Activated CD4-positive, alpha-beta T cell treated with anti-CD3 and anti-CD28 coated beads, Interleukin-2, amount 10 ng/mL, durations not matched to agents 7 days and 5 days (primary cell): ENCODE results near the gene CRTAP. TPM values are rescaled to one million over a fixed set of nuclear protein-coding genes. Genes with fewer than 3 reads are reported as not detected.
"Not testable (repeated sequence)": the region's sequence is repeated elsewhere in the genome, so short reads cannot be mapped to it uniquely, and the experiment has no call there.

Experiments
- CTCF ChIA-PET: fragments of 350-600 bp; sonication (Branson Sonifier 250); formaldehyde crosslinking; loops from one replicate; lab custom pipeline; 2021; ENCODE audit warnings: antibody characterized with exemption; lab: Charles Lee
- POLR2A ChIA-PET: fragments of 350-600 bp; sonication (Branson Sonifier 250); formaldehyde crosslinking; loops from one replicate; lab custom pipeline; 2021; ENCODE audit warnings: antibody characterized with exemption; lab: Charles Lee
- DNase-seq: peaks from one replicate; pipeline ENCODE4 v3.0.0-alpha.2; 2020
- H3K27ac Mint-ChIP-seq: one replicate; pipeline ENCODE4 v1.8.0; 2021; ENCODE audit warnings: mild to moderate bottlenecking, moderate library complexity, mixed read lengths
- H3K27me3 Mint-ChIP-seq: one replicate; pipeline ENCODE4 v1.8.0; 2021; ENCODE audit warnings: mixed read lengths
- H3K36me3 Mint-ChIP-seq: one replicate; pipeline ENCODE4 v1.8.0; 2021; ENCODE audit warnings: low read depth, mixed read lengths
- H3K4me1 Mint-ChIP-seq: one replicate; pipeline ENCODE4 v1.8.0; 2021; ENCODE audit warnings: mixed read lengths
- H3K4me3 Mint-ChIP-seq: one replicate; pipeline ENCODE4 v1.8.0; 2021; ENCODE audit warnings: mild to moderate bottlenecking, moderate library complexity, mixed read lengths
- H3K9me3 Mint-ChIP-seq: one replicate; pipeline ENCODE4 v1.8.0; 2021; ENCODE audit warnings: mixed read lengths
- total RNA-seq, 2 experiments: library from RNA; stranded (reverse); gene quantifications; one replicate each; pipeline ENCODE4 v1.2.3, GENCODE V29; 2021

Gene CRTAP
- total RNA-seq, 2 experiments from 2014 or later = 38.8 to 39.3 TPM

DNA sequence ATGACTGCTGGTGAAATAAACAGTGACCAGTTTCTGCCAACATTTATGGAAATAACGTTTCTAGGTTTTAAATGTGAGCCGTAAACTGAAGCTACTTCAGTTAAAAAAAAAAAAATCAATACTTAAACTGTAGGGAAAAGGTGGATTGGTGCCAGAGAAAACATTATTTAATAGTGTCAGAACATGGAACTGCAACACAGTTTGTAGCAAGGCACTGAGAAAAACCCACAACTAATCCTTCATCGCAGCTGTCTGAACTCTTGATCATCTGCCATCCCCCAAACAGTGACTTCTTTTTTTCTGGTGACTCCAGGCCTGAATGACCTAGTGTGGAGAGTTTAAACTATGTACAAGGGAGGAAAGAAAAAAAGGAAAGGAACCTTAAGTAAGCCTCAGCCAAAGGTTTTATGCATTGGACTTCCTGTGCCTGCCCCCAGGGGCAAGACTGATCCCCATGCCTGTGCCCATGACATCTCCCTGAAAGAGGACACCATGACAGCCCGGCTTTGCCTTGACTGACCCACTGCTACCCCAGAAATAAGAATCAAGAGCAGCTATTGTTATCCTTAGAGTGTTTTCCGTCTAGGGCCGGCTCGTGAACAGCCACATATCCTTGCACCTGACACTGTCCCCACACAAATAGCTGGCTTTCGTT is 33.1 kb downstream of the CRTAP start:
- Mint-ChIP-seq H3K4me1 (no peaks in the 10 kb centered on the region), H3K36me3 (no peaks in the 10 kb centered on the region), H3K27me3 (no peaks in the 10 kb centered on the region), H3K4me3 (no peak overlapping the region), H3K9me3 (no peaks in the 10 kb centered on the region), H3K27ac (no peak overlapping the region)
- no peak for DNase-seq
- POLR2A ChIA-PET = no interaction called here
- CTCF ChIA-PET = interaction anchor here (1.5 kb wide), 1 partner anchor 15 kb away, joined by 4 read pairs; no protein-coding TSS in a partner anchor

- no peak overlapping the region for H3K27ac Mint-ChIP-seq
- POLR2A ChIA-PET = no interaction called here
- no peaks in the 10 kb centered on the region for H3K36me3 Mint-ChIP-seq
- CTCF ChIA-PET = interaction anchor here (1.2 to 1.3 kb wide), 2 partner anchors 18 to 224 kb away, joined by 4 to 5 read pairs; no protein-coding TSS in a partner anchor
- H3K9me3 Mint-ChIP-seq = no peaks in the 10 kb centered on the region
- H3K4me1 Mint-ChIP-seq = no peaks in the 10 kb centered on the region
- no peaks in the 10 kb centered on the region for H3K27me3 Mint-ChIP-seq
- no peak overlapping the region for H3K4me3 Mint-ChIP-seq
- DNase-seq = no peak
Measured at GRCh38 chr3:33149342-33149741, 35.5 kb downstream of the CRTAP start.

- DNase-seq = no peak
- ChIA-PET POLR2A (no interaction called here), CTCF (no interaction called here)
- H3K4me3 Mint-ChIP-seq = no peak overlapping the region
- H3K4me1 Mint-ChIP-seq = no peaks in the 10 kb centered on the region
- no peak overlapping the region for H3K27ac Mint-ChIP-seq
- no peaks in the 10 kb centered on the region for H3K36me3 Mint-ChIP-seq
- H3K9me3 Mint-ChIP-seq = no peaks in the 10 kb centered on the region
- H3K27me3 Mint-ChIP-seq = no peaks in the 10 kb centered on the region
Measured at GRCh38 chr3:33152363-33153360, 38.8 kb downstream of the CRTAP start.

DNA sequence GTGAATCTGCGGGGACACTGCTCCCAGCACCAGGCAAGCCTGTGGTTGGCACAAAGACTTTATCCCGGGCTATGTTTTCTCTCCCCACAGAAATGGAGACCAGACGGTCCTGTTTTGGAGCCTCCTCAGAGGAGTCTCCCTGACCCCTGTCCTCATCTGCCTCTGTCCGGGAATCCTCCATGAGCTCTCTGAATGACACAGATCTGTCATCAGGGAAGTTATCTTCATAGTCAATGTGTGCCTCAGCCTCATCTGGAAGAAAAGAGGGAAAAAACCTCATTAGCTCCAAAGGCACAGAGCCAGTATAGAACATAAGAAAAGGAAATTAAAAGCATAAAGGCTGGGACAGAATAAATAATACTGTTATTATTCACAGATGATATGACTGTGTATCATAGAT is 40.0 kb downstream of the CRTAP start:
- Mint-ChIP-seq H3K36me3 (no peaks in the 10 kb centered on the region), H3K4me1 (no peaks in the 10 kb centered on the region), H3K9me3 (no peaks in the 10 kb centered on the region), H3K27ac (no peak overlapping the region), H3K4me3 (no peak overlapping the region), H3K27me3 (no peaks in the 10 kb centered on the region)
- POLR2A ChIA-PET = interaction anchor here (0.7 kb wide), 1 partner anchor 22 kb away, joined by 4 read pairs; no protein-coding TSS in a partner anchor
- no peak for DNase-seq
- CTCF ChIA-PET = no interaction called here

- CTCF ChIA-PET = no interaction called here
- H3K27ac Mint-ChIP-seq = no peak overlapping the region
- POLR2A ChIA-PET = no interaction called here
- peaks cover 7% of the 10 kb centered on the region for H3K27me3 Mint-ChIP-seq
- H3K36me3 Mint-ChIP-seq = no peaks in the 10 kb centered on the region
- no peak overlapping the region for H3K4me3 Mint-ChIP-seq
- DNase-seq = no peak
- no peaks in the 10 kb centered on the region for H3K4me1 Mint-ChIP-seq
- H3K9me3 Mint-ChIP-seq = no peaks in the 10 kb centered on the region
Measured at GRCh38 chr3:33155301-33155700, 41.5 kb downstream of the CRTAP start.

- Mint-ChIP-seq H3K27ac (no peak overlapping the region), H3K4me1 (no peaks in the 10 kb centered on the region), H3K4me3 (no peak overlapping the region), H3K9me3 (no peaks in the 10 kb centered on the region), H3K36me3 (no peaks in the 10 kb centered on the region), H3K27me3 (peaks cover 24% of the 10 kb centered on the region)
- ChIA-PET CTCF (interaction anchor here (0.5 to 0.7 kb wide), 2 partner anchors 8 to 330 kb away, joined by 3 read pairs; no protein-coding TSS in a partner anchor), POLR2A (no interaction called here)
- no peak for DNase-seq
Measured at GRCh38 chr3:33159234-33159633, 45.4 kb downstream of the CRTAP start.

GRCh38 chr3:33159981-33160380 is 46.2 kb downstream of the CRTAP start:
- ChIA-PET POLR2A (no interaction called here), CTCF (no interaction called here)
- Mint-ChIP-seq H3K9me3 (no peaks in the 10 kb centered on the region), H3K27me3 (peaks cover 27% of the 10 kb centered on the region), H3K4me3 (no peak overlapping the region), H3K36me3 (no peaks in the 10 kb centered on the region), H3K4me1 (no peaks in the 10 kb centered on the region), H3K27ac (no peak overlapping the region)
- DNase-seq = no peak

GRCh38 chr3:33162621-33163020 is 48.8 kb downstream of the CRTAP start:
- CTCF ChIA-PET, H3K4me1 Mint-ChIP-seq, DNase-seq, H3K36me3 Mint-ChIP-seq, H3K9me3 Mint-ChIP-seq, H3K4me3 Mint-ChIP-seq, H3K27ac Mint-ChIP-seq, POLR2A ChIA-PET: not testable (repeated sequence)
- H3K27me3 Mint-ChIP-seq = peaks cover 30% of the 10 kb centered on the region

DNA sequence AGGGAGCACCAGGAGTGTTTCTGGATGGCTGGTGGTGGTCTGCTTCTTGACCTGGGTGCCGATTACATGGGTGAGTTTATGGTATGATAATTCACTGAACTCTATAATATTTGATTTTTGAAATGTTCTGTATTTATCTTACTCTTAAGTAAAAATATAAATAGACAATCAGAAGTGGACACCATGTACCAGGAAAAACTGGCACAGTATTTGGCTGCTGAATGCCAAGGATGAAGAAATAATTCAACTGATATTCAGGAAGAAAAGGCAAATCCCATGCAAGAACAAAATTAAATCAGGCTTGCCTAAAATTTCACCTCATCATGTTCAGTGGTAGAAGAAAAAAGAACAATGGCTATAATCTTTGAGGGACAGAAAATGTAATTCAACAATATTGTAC is 51.6 kb downstream of the CRTAP start:
- H3K27ac Mint-ChIP-seq = no peak overlapping the region
- ChIA-PET POLR2A (no interaction called here), CTCF (no interaction called here)
- peaks cover 23% of the 10 kb centered on the region for H3K27me3 Mint-ChIP-seq
- no peaks in the 10 kb centered on the region for H3K9me3 Mint-ChIP-seq
- no peak overlapping the region for H3K4me3 Mint-ChIP-seq
- no peaks in the 10 kb centered on the region for H3K36me3 Mint-ChIP-seq
- no peaks in the 10 kb centered on the region for H3K4me1 Mint-ChIP-seq
- DNase-seq = no peak

- no peaks in the 10 kb centered on the region for H3K9me3 Mint-ChIP-seq
- CTCF ChIA-PET = no interaction called here
Measured at GRCh38 chr3:33166095-33166494, 52.3 kb downstream of the CRTAP start.

DNA sequence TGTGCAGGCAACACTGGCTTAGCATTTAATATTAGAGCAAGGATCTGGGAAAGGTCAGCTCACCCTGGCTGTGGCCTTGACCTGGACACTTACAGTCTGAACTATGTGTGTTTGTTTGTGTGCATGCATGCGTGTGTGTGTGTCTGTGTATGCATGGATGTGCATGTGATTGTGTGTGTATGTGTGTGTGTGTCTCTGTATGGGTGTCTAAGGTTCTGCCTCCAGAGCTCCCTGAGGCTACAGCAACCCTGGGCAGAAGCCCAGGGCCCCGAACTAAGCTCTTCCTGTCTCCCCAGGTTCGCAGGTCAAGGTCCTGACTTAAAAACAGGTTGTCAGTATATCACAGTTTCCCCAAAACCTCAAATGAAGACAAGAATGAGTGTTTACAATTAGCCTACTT is 53.5 kb downstream of the CRTAP start:
- Mint-ChIP-seq H3K4me3 (no peak overlapping the region), H3K27me3 (peaks cover 9% of the 10 kb centered on the region), H3K9me3 (peaks cover 4% of the 10 kb centered on the region), H3K4me1 (peaks cover 9% of the 10 kb centered on the region), H3K27ac (no peak overlapping the region), H3K36me3 (peaks cover 4% of the 10 kb centered on the region)
- CTCF ChIA-PET = interaction anchor here (0.8 to 1.1 kb wide), 3 partner anchors 9 to 27 kb away, joined by 3 to 4 read pairs (median 3); no protein-coding TSS in a partner anchor
- no peak for DNase-seq
- POLR2A ChIA-PET = no interaction called here

More at GRCh38 chr3:33166095-33166494, 52.3 kb downstream of the CRTAP start:
- peaks cover 17% of the 10 kb centered on the region for H3K27me3 Mint-ChIP-seq
- POLR2A ChIA-PET = no interaction called here
- H3K27ac Mint-ChIP-seq = no peak overlapping the region
- H3K36me3 Mint-ChIP-seq = no peaks in the 10 kb centered on the region
- no peaks in the 10 kb centered on the region for H3K4me1 Mint-ChIP-seq
- no peak for DNase-seq
- H3K4me3 Mint-ChIP-seq = no peak overlapping the region

DNA sequence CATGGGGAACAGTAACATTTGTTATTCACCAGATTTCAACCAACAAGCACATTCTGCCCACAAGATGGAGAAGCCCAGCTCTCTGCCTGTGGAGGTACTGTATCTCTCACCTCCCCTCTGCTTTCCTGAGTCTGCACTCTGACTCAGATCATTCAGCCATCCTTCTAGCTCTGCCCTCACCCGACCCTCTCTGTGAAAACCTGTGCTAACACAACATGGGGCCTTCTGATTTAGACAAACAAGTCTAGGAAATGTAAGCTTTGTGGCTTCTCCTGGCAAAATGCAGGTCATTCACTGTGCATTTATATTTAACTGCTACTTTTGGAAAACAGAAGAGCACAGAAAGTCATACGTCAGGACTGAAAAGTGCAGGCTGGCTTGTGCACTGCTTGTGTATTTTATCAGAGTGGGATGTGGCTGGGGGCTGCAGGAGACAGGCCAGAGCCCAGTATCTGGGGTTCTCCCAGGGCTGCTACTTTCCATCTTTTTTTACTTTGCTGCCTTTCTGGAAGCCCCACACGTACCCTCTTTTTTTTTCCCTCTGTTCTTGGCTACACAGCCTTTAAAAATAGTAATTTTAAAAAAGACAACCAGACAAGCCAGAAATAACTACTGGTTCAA is 54.0 kb downstream of the CRTAP start:
- no peak overlapping the region for H3K27ac Mint-ChIP-seq
- H3K27me3 Mint-ChIP-seq = peaks cover 8% of the 10 kb centered on the region
- peaks cover 9% of the 10 kb centered on the region for H3K4me1 Mint-ChIP-seq
- no peak for DNase-seq
- peaks cover 4% of the 10 kb centered on the region for H3K9me3 Mint-ChIP-seq
- CTCF ChIA-PET = interaction anchor here (1.1 kb wide), 2 partner anchors 9 to 27 kb away, joined by 3 to 4 read pairs; no protein-coding TSS in a partner anchor
- H3K4me3 Mint-ChIP-seq = no peak overlapping the region
- POLR2A ChIA-PET = no interaction called here
- H3K36me3 Mint-ChIP-seq = peaks cover 4% of the 10 kb centered on the region
